NOMO-1 (cell line): Measurements from ENCODE around the gene CCDC78.

Experiments used
- DNase-seq, 2 experiments: peaks; one replicate each; lab custom pipeline; 2025; ENCODE audit not compliant: unreplicated experiment in 2 of 2; lab: John Stamatoyannopoulos, UW

The CCDC78 gene

DNA sequence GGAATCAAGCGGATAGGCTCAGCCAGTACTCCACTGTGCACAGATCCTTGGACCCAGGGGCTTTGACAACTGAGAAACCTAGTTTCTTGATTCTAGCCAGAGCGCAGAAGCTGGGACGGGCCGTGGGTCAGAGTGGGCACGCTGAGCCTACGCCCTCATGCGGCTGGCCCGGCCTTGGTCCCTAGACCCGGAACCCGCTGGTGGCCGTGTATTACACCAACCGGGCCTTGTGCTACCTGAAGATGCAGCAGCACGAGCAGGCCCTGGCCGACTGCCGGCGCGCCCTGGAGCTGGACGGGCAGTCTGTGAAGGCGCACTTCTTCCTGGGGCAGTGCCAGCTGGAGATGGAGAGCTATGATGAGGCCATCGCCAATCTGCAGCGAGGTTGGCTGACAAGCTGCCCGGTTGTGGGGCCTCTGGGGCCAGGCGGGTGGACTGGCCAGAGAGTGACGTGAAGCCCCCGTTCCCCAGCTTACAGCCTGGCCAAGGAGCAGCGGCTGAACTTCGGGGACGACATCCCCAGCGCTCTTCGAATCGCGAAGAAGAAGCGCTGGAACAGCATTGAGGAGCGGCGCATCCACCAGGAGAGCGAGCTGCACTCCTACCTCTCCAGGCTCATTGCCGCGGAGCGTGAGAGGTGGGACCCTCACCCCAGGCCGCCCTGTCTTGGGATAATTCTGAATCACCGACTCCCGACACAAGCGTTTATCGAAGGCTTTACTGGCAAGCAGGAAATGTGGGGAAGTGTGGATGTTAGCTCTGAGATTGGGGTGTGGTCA is 45.1 kb downstream of the CCDC78 start:
- DNase-seq: peak; percentile 17 to 47

DNA sequence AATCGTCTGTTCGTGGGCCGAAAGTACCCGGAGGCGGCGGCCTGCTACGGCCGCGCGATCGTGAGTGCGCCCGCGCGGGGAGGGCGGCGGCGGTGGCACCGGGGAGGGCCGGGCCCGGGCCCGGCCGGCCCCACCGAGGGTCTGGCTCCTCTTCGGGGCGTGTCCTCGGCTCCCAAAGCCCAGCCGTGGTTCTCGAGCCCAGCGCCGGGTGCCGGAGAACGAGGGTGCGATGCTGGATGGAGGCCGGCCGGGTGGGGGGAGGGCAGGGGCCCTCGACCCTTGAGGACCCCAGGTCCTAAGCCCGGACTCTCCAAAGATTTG is 45.7 kb downstream of the CCDC78 start:
- DNase-seq: no peak

DNA sequence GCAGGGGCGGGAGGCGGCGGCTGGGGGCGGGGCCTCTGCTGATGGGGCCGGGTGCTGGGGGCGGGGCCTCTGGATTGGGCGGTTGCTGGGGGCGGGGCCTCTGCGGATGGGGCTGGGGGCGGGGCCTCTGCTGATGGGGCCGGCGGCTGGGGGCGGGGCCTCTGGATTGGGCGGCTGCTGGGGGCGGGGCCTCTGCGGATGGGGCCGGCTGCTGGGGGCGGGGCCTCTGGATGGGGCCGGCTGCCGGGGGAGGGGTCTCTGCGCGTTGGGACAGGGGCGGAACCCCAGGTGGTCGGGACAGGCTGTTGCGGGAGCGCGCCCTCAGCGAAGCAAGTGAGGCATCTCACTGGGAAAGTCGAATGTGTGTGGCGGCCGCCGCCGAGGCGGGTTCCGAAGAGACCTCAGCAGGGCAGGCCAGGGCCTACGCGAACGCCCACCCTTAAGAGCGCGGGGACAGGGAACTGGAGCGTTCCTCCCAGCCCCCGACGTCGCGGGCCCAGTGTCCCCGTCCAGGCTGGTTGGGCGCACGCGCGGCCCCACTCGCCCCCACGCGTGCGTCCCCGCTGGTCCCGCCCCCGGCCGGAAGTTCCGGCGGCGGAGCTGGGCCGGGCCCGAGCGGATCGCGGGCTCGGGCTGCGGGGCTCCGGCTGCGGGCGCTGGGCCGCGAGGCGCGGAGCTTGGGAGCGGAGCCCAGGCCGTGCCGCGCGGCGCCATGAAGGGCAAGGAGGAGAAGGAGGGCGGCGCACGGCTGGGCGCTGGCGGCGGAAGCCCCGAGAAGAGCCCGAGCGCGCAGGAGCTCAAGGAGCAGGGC is 46.2 kb downstream of the CCDC78 start, which contains the start of gene STUB1:
TSS of gene STUB1 (plus strand) at position 597 of the 811 bp plus-strand sequence. CDS start at position 713, 116 bp downstream.
- peak; percentile 63 to 78 for DNase-seq

DNA sequence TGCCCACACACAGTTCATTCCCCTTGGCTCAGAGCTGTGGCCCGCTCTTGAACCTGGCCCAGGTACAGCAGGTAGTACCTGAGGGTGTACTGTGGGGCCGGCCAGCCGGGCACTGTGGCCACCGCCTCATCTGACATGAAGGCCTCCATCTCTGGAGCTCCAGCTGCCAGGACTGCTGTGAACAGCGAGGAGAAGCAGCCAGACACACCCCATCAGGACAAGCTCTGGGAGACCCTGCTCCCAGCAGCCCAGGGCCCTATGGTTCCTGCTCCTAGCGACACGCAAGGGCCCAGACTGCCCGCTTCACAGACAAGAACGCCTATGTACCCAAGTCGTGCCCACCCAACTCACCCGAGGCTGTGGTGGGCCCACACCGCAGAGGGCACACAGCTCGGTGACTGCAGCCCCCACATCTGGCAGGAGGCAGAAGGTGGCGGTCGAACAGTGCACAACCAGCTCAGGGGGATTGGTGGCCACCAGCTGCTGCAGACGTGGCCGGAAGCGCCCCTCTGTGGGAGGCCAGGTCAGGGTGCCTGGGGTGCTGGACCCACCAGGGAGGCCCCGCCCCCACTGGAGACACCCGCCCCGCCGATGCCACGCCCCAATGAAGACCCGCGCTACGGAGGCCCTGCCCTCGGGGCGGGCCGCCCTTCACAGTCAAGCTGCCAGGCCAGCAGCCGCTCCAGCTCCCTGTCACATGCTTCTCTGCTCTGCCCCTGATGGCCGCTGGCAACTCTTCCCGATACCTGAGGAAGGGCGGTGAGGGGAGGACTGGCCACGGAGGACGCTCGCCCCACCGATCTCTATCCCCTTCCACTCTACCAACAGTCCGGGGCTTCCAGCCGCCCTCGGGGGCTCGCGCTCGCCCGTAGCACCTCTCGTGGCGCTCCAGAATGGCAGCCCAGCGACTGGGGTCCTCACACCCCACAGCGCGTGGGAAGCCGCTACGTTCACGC is 47.1 kb downstream of the CCDC78 start:
- DNase-seq: peak; percentile 32 to 44

DNA sequence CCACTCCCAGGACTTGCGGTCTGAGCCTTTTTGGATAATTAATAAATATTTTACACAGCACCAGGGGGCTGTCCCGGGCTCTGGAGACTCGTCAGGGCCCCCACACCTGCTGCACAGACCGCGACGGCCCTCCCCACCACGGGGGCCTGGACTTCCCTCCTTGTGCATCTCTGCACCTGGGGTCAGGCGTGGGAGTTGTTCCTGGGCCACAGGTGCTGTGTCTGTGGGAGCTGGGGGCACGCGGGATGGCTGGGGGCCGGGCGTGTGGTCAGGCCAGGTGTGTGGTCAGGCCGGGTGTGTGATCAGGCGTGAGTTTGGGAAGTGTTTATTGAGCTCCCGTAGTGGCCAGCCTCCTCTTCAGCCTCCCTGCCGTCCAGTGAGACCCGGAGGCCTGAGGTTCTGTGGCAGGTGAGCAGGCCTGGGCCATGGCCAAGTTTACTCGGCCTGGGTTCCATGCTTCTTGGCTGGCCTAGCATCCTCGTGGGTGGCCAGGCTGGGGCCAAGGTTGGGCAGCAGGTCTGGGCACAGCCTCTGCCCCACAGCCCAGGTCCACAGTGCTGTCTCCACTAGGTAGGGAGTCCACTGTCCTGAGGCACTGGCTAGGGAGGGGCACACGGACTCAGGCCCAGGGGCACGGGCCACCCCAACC is 47.9 kb downstream of the CCDC78 start:
- no peak for DNase-seq

DNA sequence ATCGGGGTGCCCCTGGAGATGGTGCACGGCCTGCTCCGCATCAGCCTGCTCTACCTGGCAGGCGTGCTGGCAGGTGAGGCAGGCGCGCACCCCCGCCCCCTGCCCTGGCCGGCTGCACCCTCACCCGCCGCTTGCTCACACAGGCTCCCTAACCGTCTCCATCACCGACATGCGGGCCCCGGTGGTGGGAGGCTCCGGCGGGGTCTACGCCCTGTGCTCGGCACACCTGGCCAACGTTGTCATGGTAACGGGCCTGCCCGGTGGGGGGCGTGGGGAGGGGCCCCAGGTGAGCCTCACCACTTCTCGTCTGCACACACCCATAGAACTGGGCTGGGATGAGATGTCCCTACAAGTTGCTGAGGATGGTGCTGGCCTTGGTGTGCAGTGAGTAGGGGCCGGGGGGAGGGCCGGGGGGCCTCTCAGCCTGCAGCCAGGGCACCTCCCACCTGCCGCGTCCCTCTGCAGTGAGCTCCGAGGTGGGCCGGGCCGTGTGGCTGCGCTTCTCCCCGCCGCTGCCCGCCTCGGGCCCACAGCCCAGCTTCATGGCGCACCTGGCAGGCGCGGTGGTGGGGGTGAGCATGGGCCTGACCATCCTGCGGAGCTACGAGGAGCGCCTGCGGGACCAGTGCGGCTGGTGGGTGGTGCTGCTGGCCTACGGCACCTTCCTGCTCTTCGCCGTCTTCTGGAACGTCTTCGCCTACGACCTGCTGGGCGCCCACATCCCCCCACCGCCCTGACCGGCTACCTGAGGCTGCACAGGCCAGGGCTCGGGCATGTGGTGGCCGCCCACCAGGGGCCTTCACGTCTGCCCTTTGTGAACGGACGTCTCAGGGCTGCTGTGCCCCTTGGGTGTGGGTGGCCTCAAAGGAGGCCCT is 48.7 kb downstream of the CCDC78 start:
- no peak for DNase-seq

DNA sequence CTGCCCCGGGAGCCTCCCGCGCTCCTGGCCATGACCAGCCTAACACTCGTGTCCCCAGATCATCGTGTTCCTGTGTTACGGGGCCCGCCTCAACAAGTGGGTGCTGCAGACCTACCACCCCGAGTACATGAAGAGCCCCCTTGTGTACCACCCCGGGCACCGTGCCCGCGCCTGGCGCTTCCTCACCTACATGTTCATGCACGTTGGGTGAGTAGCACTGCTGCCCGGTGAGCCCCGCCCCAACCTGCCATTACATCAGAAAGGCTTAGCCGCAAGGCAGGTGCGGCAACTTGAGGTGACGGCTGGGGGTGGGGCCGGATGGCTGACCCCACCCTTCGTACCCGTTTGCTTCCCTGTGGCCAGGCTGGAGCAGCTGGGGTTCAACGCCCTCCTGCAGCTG is 49.3 kb downstream of the CCDC78 start:
- no peak for DNase-seq

DNA sequence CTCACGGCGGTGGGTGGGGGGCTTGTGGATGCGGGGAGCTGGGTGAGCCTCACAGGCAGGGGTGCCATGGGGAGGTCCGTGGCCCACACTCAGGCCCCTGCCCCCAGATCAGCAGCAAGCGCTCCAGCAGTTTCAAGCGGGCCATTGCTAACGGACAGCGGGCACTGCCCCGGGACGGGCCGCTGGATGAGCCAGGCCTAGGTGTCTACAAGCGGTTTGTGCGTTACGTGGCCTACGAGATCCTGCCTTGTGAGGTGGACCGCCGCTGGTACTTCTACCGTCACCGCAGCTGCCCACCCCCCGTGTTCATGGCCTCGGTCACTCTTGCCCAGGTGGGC is 49.7 kb downstream of the CCDC78 start:
- DNase-seq: no peak

DNA sequence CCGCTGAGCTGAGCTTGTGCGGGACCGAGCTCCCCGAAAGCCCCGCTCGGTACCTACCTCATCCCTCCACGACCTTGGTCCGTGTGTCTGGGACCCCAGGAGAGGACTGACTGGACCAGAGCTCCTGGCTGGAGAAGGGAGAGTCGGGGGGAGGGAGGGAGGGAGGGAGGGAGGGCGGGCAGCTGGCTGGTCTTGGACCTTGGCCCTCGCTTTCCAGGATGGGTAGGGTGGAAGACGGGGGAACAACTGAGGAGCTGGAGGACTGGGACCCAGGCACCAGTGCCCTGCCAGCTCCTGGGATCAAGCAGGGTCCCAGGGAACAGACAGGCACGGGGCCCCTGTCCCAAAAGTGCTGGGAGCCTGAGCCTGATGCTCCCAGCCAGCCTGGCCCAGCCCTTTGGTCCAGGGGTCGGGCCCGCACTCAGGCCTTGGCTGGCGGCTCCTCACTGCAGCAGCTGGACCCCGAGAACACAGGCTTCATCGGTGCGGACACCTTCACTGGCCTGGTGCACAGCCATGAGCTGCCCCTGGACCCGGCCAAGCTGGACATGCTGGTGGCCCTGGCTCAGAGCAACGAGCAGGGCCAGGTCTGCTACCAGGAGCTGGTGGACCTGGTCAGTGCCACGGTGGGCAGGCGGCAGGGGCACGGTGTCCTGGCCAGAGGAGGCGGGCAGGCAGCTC is 50.2 kb downstream of the CCDC78 start:
- no peak for DNase-seq

DNA sequence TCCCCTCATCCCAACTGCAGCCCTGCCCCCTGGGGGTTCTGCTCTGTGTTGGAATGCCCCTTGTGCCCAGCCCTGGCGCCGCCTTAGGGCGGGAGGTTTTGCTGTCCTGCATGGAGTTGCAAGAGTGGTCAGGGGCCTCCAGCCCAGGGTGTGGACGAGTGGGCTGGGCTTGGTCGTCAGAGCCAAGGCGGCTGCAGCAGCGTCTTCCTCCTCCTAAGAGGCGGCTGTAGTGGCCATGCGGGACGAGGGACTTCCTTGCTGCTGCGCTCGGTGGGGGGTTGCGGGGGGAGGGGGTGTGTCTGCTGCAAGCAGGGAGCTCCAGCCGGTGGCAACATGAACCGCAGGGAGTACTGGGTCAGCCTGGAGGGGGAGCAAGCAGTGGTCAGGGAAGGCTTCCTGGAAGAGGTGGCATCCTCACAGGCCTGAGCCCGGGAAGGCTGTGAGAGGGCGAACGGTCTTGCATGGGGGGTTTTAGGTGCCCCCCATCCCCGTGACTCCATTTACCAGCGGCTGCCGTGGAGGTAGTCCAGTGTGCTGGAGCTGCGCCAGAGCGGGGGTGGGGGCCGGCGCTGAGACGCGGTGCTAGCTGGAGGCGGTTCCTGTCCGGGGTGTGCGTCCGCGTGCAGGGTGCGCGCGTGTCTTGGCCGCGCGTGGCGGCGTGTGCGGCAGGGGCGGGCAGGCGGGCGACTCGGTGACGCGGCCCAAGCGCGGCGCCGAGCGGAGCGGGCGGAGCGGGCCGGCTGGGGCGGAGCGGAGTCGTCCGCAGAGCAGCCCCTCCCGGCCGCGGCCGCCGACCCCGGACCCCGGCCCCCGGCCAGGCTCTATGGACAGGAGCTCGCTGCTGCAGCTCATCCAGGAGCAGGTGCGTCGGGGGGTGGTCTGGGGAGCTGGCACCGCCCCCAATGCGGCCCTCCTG is 51.0 kb downstream of the CCDC78 start, which contains the start of gene RHBDL1:
TSS of gene RHBDL1 (plus strand) at position 704 of the 916 bp plus-strand sequence. CDS start at position 824, 120 bp downstream.
- DNase-seq: peak; percentile 19 to 27

DNA sequence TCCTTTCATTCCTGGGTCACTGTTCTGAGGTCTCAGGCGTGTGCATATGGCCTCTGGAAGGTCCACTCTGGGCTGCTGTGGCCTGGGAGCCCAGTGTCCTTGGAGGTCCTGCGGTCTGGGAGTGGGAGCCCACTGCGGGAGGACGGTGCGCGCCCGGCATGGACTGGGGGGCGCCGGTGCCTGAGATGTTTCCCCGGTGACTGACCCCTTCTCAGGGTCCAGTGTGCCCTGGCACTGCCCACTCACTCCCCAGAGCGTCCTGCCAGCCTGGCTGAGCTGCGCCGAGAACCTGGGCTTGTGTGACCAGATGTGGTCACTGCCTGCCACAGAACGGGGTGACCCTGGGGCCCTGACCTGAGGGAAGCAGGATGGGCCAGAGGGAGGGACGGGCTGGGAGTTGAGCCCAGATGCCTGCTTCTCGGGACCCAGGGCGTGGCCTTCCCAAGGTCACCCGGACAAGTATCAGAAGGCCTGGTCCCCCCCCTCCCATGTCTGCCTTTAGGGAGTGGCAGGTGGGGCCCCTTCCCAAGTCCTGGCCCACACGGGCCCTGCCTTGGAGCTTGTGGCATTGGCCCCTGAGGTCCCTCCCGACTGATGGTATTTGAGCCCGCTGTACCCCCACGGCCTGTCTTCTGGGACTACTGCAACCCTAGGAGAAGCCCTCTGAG is 51.9 kb downstream of the CCDC78 start:
- DNase-seq: no peak

DNA sequence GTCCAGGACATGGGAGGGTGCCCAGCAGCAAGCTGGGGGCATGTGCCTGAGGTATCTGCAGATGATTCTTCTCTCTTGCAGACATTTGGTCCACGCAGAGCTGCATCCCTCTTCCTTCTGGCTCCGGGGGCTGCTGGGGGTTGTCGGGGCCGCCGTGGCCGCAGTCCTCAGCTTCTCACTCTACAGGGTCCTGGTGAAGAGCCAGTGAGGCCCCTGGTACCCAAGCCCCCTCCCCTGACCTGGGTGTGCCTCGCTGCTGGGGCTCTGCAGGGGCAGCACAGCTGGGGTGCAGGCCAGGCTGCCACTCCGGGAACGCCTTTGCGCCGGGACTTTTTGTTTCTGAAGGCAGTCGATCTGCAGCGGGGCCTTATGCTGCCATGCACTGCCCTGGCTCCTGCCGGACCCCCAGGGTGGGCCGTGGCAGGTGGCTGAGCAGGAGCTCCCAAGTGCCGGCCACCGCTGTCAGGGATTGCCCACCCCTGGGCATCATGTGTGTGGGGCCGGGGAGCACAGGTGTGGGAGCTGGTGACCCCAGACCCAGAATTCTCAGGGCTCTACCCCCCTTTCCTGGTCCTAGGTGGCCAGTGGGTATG is 52.7 kb downstream of the CCDC78 start:
- DNase-seq: no peak

DNA sequence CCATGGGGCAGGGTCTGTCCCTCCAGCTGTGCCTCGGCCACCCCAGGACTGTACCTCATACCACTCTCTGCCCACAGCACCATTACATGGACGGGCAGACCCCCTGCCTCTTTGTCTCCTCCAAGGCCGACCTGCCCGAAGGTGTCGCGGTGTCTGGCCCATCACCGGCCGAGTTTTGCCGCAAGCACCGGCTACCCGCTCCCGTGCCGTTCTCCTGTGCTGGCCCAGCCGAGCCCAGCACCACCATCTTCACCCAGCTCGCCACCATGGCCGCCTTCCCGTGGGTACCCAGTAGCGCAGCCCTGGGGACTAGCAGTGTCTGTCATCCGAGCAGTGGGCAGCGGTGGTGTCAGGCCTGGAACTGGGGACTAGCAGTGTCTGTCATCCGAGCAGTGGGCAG is 53.4 kb downstream of the CCDC78 start:
- no peak for DNase-seq
